CD8-positive, alpha-beta memory T cell (primary cell): ENCODE results near the gene RGS17. TPM values are rescaled to one million over a fixed set of nuclear protein-coding genes. Genes with fewer than 3 reads are reported as not detected.

Experiments used
- CTCF ChIA-PET: fragments of 350-600 bp; sonication (Branson Sonifier 250); formaldehyde crosslinking; loops from one replicate; lab custom pipeline; 2021; ENCODE audit warnings: antibody characterized with exemption; lab: Charles Lee
- POLR2A ChIA-PET: fragments of 350-600 bp; sonication (Branson Sonifier 250); formaldehyde crosslinking; loops from one replicate; lab custom pipeline; 2021; ENCODE audit warnings: antibody characterized with exemption; lab: Charles Lee
- DNase-seq, 5 donors: peaks; one replicate each; pipeline versions ENCODE4 v3.0.0 to v3.0.0-alpha.2; 2020 to 2022; ENCODE audit warnings: mixed read lengths in 1 of 5
- H3K27ac ChIP-seq: one replicate; pipeline ENCODE4 v1.7.0; 2013; ENCODE audit warnings: low read depth, mild to moderate bottlenecking, low read length, moderate library complexity
- H3K27me3 ChIP-seq: 2 replicates; pipeline ENCODE4 v1.7.0; 2013; ENCODE audit warnings: low read length, mild to moderate bottlenecking; ENCODE audit not compliant: insufficient read depth, poor library complexity, severe bottlenecking
- H3K36me3 ChIP-seq: 2 replicates; pipeline ENCODE4 v1.7.0; 2013; ENCODE audit warnings: mild to moderate bottlenecking, low read length, moderate library complexity; ENCODE audit not compliant: insufficient read depth
- H3K4me1 ChIP-seq: 2 replicates; pipeline ENCODE4 v1.7.0; 2013; ENCODE audit warnings: mild to moderate bottlenecking, low read length, moderate library complexity; ENCODE audit not compliant: insufficient read depth
- H3K4me3 ChIP-seq: 2 replicates; pipeline ENCODE4 v1.7.0; 2013; ENCODE audit warnings: mild to moderate bottlenecking, low read length
- H3K9me3 ChIP-seq: 2 replicates; pipeline ENCODE4 v1.7.0; 2013; ENCODE audit warnings: mild to moderate bottlenecking, low read length
- H3K27ac Mint-ChIP-seq, 8 donors: one replicate each; pipeline ENCODE4 v1.8.0; 2020 to 2021; ENCODE audit warnings: mixed read lengths in 8 of 8, mild to moderate bottlenecking in 6 of 8, inconsistent platforms in 3 of 8, moderate library complexity in 3 of 8
- H3K27me3 Mint-ChIP-seq, 2 donors: one replicate each; pipeline ENCODE4 v1.8.0; 2020 to 2021; ENCODE audit warnings: mixed read lengths in 2 of 2, mild to moderate bottlenecking in 1 of 2, moderate library complexity in 1 of 2
- H3K36me3 Mint-ChIP-seq, 3 donors: one replicate each; pipeline ENCODE4 v1.8.0; 2020 to 2021; ENCODE audit warnings: mixed read lengths in 3 of 3, inconsistent platforms in 1 of 3, mild to moderate bottlenecking in 1 of 3
- H3K4me1 Mint-ChIP-seq, 3 donors: one replicate each; pipeline ENCODE4 v1.8.0; 2020 to 2021; ENCODE audit warnings: mixed read lengths in 3 of 3, inconsistent platforms in 1 of 3, mild to moderate bottlenecking in 1 of 3
- H3K4me3 Mint-ChIP-seq, 7 donors: one replicate each; pipeline ENCODE4 v1.8.0; 2020 to 2021; ENCODE audit warnings: mixed read lengths in 7 of 7, mild to moderate bottlenecking in 6 of 7, moderate library complexity in 4 of 7, inconsistent platforms in 2 of 7
- H3K9me3 Mint-ChIP-seq, 5 donors: one replicate each; pipeline ENCODE4 v1.8.0; 2020 to 2022; ENCODE audit warnings: mixed read lengths in 5 of 5, mild to moderate bottlenecking in 3 of 5, moderate library complexity in 2 of 5, inconsistent platforms in 1 of 5
- polyA plus RNA-seq: library from polyadenylated mRNA; unstranded; fragments of 300-500 nt; fragmentation: Illumina TruSeq; gene quantifications from one replicate; pipeline ENCODE4 v1.2.3, GENCODE V29; 2021
- total RNA-seq, 2 experiments: library from RNA; stranded (reverse); gene quantifications; one replicate each; pipeline ENCODE4 v1.2.3, GENCODE V29; 2021

The RGS17 gene
- total and polyA plus RNA-seq, 3 experiments from 2014 or later: 0.02 to 0.49 TPM; not detected in 1

DNA sequence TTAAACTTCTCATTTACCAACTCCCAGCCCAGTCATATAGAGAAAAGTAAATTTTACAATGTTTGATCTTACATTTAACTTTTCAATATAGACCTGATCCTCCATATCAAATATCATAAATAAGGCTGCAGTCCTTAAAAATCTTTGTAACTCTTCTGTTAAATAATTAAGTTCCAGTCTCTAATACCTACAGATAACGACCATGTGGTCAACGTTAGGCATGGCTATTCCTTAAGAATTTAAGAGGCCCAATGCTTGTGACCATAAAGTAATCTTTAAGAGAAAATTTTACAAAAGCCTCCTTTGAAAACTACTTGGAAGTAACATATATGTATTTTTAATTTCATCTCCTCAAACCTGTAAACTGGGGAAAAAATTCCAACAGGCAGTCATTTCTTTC, 149.9 kb downstream of the RGS17 start:
- peaks cover 0 to 19% (median 0%) of the 10 kb centered on the region in 3 donors for H3K36me3 Mint-ChIP-seq
- H3K4me1 ChIP-seq: peaks cover 28% of the 10 kb centered on the region
- peak overlapping the region in 1 of 8 donors; percentile 33 for H3K27ac Mint-ChIP-seq

GRCh38 chr6:152980656-152981055, 150.4 kb downstream of the RGS17 start:
- ChIA-PET CTCF (no interaction called here), POLR2A (no interaction called here)
- H3K27ac ChIP-seq: peak overlapping the region; percentile 28
- H3K9me3 ChIP-seq: no peaks in the 10 kb centered on the region
- H3K36me3 ChIP-seq: no peaks in the 10 kb centered on the region
- Mint-ChIP-seq H3K36me3 (peaks cover 0 to 19% (median 2%) of the 10 kb centered on the region in 3 donors), H3K9me3 (no peaks in the 10 kb centered on the region), H3K4me1 (peaks cover 47 to 76% (median 75%) of the 10 kb centered on the region in 3 donors), H3K27me3 (no peaks in the 10 kb centered on the region), H3K27ac (peak overlapping the region in 3 of 8 donors; percentile 2 to 33 (median 10)), H3K4me3 (peak overlapping the region in 6 of 7 donors; percentile 1 to 60 (median 47))
- no peak for DNase-seq
- H3K4me3 ChIP-seq: no peak overlapping the region
- H3K4me1 ChIP-seq: peaks cover 28% of the 10 kb centered on the region
- no peaks in the 10 kb centered on the region for H3K27me3 ChIP-seq

More for the DNA sequence above, 149.9 kb downstream of the RGS17 start:
- POLR2A ChIA-PET: no interaction called here
- no peaks in the 10 kb centered on the region for H3K36me3 ChIP-seq
- H3K4me3 ChIP-seq: no peak overlapping the region
- DNase-seq: no peak
- H3K27me3 ChIP-seq: no peaks in the 10 kb centered on the region
- H3K9me3 ChIP-seq: no peaks in the 10 kb centered on the region
- Mint-ChIP-seq H3K9me3 (no peaks in the 10 kb centered on the region), H3K4me1 (peaks cover 43 to 74% (median 71%) of the 10 kb centered on the region in 3 donors), H3K27me3 (no peaks in the 10 kb centered on the region), H3K4me3 (peak overlapping the region in 6 of 7 donors; percentile 1 to 75 (median 48))
- H3K27ac ChIP-seq: peak overlapping the region; percentile 28
- CTCF ChIA-PET: no interaction called here

- Histone ChIP-seq H3K27ac (no peak overlapping the region), H3K27me3 (no peaks in the 10 kb centered on the region), H3K4me1 (peaks cover 24% of the 10 kb centered on the region), H3K36me3 (peaks cover 9% of the 10 kb centered on the region), H3K4me3 (no peak overlapping the region), H3K9me3 (no peaks in the 10 kb centered on the region)
- Mint-ChIP-seq H3K36me3 (peaks cover 5 to 28% (median 7%) of the 10 kb centered on the region in 3 donors), H3K27ac (no peak overlapping the region), H3K4me1 (peaks cover 46 to 78% (median 77%) of the 10 kb centered on the region in 3 donors), H3K4me3 (no peak overlapping the region), H3K9me3 (no peaks in the 10 kb centered on the region), H3K27me3 (no peaks in the 10 kb centered on the region)
- DNase-seq: no peak
- CTCF ChIA-PET: no interaction called here
- POLR2A ChIA-PET: no interaction called here
Measured at GRCh38 chr6:152979116-152979515, 152.0 kb downstream of the RGS17 start.

DNA sequence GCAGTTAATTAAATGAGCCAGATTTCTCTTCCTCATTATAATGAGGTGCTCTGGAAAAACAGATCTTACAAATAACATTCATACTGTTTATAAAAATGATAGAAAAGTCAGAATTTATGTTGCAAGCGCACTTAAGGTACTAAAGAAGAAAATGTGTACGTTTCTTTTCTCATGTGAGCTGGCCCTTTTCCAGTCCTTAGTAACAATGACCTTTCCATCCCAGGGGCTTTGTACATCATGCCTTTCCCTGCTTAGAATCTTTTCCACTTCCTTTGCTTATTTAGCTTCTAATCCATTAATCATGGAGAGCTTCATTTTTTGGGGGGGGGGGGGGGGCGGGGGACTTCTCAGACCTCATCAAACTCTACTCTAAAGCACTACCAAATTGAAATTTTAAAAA, 153.0 kb downstream of the RGS17 start:
- Histone ChIP-seq H3K27ac (no peak overlapping the region), H3K9me3 (no peaks in the 10 kb centered on the region), H3K27me3 (no peaks in the 10 kb centered on the region), H3K36me3 (peaks cover 12% of the 10 kb centered on the region), H3K4me3 (no peak overlapping the region), H3K4me1 (peaks cover 21% of the 10 kb centered on the region)
- POLR2A ChIA-PET: no interaction called here
- Mint-ChIP-seq H3K36me3 (peaks cover 9 to 27% (median 14%) of the 10 kb centered on the region in 3 donors), H3K4me1 (peaks cover 46 to 82% (median 82%) of the 10 kb centered on the region in 3 donors), H3K9me3 (no peaks in the 10 kb centered on the region), H3K27me3 (no peaks in the 10 kb centered on the region), H3K27ac (no peak overlapping the region), H3K4me3 (no peak overlapping the region)
- CTCF ChIA-PET: no interaction called here
- no peak for DNase-seq

- Mint-ChIP-seq H3K27me3 (no peaks in the 10 kb centered on the region), H3K27ac (no peak overlapping the region), H3K9me3 (no peaks in the 10 kb centered on the region), H3K36me3 (peaks cover 12 to 32% (median 14%) of the 10 kb centered on the region in 3 donors), H3K4me1 (peaks cover 46 to 85% (median 82%) of the 10 kb centered on the region in 3 donors), H3K4me3 (no peak overlapping the region)
- Histone ChIP-seq H3K36me3 (peaks cover 17% of the 10 kb centered on the region), H3K9me3 (no peaks in the 10 kb centered on the region), H3K4me3 (no peak overlapping the region), H3K4me1 (peaks cover 21% of the 10 kb centered on the region), H3K27me3 (no peaks in the 10 kb centered on the region), H3K27ac (no peak overlapping the region)
- CTCF ChIA-PET: no interaction called here
- DNase-seq: no peak
- POLR2A ChIA-PET: no interaction called here
Measured at GRCh38 chr6:152977556-152977955, 153.5 kb downstream of the RGS17 start.

DNA sequence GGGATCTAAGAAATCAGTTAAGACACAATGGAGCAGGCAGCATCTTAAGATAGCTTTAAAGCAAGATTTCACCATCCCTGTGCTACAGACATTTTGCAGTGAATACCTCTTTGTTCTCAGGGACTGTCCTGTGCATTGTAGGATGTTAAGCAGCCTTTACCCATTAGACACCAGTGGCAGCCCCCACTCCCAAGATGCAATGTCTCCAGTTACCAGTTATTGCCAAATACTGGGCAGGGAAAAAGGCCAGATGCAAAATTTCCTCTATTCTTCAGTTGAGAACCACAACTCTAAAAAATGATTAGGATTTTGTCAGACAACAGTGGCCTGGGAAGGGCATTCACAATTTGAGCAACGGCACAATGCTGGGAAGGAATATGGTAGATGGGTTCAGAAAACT, 154.3 kb downstream of the RGS17 start:
- Histone ChIP-seq H3K27ac (no peak overlapping the region), H3K36me3 (peaks cover 20% of the 10 kb centered on the region), H3K4me1 (peaks cover 15% of the 10 kb centered on the region), H3K27me3 (no peaks in the 10 kb centered on the region), H3K9me3 (no peaks in the 10 kb centered on the region), H3K4me3 (no peak overlapping the region)
- no peaks in the 10 kb centered on the region for H3K9me3 Mint-ChIP-seq
- H3K4me3 Mint-ChIP-seq: no peak overlapping the region
- DNase-seq: no peak
- no peaks in the 10 kb centered on the region for H3K27me3 Mint-ChIP-seq
- peak overlapping the region in 4 of 8 donors; percentile 6 to 68 (median 28) for H3K27ac Mint-ChIP-seq
- POLR2A ChIA-PET: no interaction called here
- H3K4me1 Mint-ChIP-seq: peaks cover 43 to 81% (median 77%) of the 10 kb centered on the region in 3 donors
- CTCF ChIA-PET: no interaction called here
- H3K36me3 Mint-ChIP-seq: peaks cover 13 to 38% (median 14%) of the 10 kb centered on the region in 3 donors

GRCh38 chr6:152975204-152975915, 155.7 kb downstream of the RGS17 start:
- peak in 1 of 5 donors; percentile 13 for DNase-seq
- Histone ChIP-seq H3K4me3 (peak overlapping the region; percentile 9), H3K36me3 (peaks cover 30% of the 10 kb centered on the region), H3K27ac (peak overlapping the region; percentile 35), H3K9me3 (no peaks in the 10 kb centered on the region), H3K27me3 (no peaks in the 10 kb centered on the region), H3K4me1 (peaks cover 15% of the 10 kb centered on the region)
- no peaks in the 10 kb centered on the region for H3K9me3 Mint-ChIP-seq
- H3K36me3 Mint-ChIP-seq: peaks cover 19 to 48% (median 23%) of the 10 kb centered on the region in 3 donors
- no peaks in the 10 kb centered on the region for H3K27me3 Mint-ChIP-seq
- H3K4me1 Mint-ChIP-seq: peaks cover 33 to 69% (median 64%) of the 10 kb centered on the region in 3 donors
- CTCF ChIA-PET: no interaction called here
- peak overlapping the region; percentile 8 to 86 (median 53) for H3K27ac Mint-ChIP-seq
- POLR2A ChIA-PET: no interaction called here
- peak overlapping the region; percentile 14 to 72 (median 57) for H3K4me3 Mint-ChIP-seq

DNA sequence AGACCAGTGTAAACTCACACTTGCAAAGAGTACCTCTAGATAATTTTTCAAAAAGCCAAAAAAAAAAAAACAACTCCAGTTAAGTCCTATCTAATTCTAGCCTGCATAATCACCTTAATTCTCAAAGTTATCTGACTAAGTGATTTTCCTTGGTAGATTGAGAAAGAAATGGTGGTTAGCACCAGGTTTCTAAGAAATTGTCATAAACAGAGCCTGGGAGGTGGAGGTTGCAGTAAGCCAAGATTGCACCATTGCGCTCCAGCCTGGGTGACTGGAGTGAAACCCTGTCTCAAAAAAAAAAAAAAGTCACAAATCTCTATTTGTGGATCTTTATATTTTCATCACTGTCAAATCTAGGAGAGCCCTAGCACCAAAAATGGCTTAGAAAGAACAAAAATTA, 157.2 kb downstream of the RGS17 start:
- H3K9me3 ChIP-seq: no peaks in the 10 kb centered on the region
- no peak overlapping the region for H3K4me3 ChIP-seq
- H3K36me3 ChIP-seq: peaks cover 38% of the 10 kb centered on the region
- peaks cover 11% of the 10 kb centered on the region for H3K4me1 ChIP-seq
- peaks cover under 1 to 12% (median 9%) of the 10 kb centered on the region in 5 donors for H3K9me3 Mint-ChIP-seq
- H3K4me1 Mint-ChIP-seq: peaks cover 28 to 59% (median 52%) of the 10 kb centered on the region in 3 donors
- no peaks in the 10 kb centered on the region for H3K27me3 ChIP-seq
- no peaks in the 10 kb centered on the region for H3K27me3 Mint-ChIP-seq
- ChIA-PET CTCF (interaction anchor here (0.6 kb wide), 1 partner anchor 1640 kb away, joined by 3 read pairs; no protein-coding TSS in a partner anchor), POLR2A (no interaction called here)
- peak overlapping the region in 4 of 7 donors; percentile 19 to 59 (median 32) for H3K4me3 Mint-ChIP-seq
- peaks cover 23 to 61% (median 36%) of the 10 kb centered on the region in 3 donors for H3K36me3 Mint-ChIP-seq
- DNase-seq: no peak
- no peak overlapping the region for H3K27ac ChIP-seq
- peak overlapping the region in 2 of 8 donors; percentile 21 to 57 for H3K27ac Mint-ChIP-seq
